SW480 (cell line): ENCODE measurements around the gene HDLBP.

Experiments
- DNase-seq: peaks from one replicate; pipeline ENCODE4 v3.0.0-alpha.2; 2016; ENCODE audit warnings: low spot score

HDLBP gene, protein sequence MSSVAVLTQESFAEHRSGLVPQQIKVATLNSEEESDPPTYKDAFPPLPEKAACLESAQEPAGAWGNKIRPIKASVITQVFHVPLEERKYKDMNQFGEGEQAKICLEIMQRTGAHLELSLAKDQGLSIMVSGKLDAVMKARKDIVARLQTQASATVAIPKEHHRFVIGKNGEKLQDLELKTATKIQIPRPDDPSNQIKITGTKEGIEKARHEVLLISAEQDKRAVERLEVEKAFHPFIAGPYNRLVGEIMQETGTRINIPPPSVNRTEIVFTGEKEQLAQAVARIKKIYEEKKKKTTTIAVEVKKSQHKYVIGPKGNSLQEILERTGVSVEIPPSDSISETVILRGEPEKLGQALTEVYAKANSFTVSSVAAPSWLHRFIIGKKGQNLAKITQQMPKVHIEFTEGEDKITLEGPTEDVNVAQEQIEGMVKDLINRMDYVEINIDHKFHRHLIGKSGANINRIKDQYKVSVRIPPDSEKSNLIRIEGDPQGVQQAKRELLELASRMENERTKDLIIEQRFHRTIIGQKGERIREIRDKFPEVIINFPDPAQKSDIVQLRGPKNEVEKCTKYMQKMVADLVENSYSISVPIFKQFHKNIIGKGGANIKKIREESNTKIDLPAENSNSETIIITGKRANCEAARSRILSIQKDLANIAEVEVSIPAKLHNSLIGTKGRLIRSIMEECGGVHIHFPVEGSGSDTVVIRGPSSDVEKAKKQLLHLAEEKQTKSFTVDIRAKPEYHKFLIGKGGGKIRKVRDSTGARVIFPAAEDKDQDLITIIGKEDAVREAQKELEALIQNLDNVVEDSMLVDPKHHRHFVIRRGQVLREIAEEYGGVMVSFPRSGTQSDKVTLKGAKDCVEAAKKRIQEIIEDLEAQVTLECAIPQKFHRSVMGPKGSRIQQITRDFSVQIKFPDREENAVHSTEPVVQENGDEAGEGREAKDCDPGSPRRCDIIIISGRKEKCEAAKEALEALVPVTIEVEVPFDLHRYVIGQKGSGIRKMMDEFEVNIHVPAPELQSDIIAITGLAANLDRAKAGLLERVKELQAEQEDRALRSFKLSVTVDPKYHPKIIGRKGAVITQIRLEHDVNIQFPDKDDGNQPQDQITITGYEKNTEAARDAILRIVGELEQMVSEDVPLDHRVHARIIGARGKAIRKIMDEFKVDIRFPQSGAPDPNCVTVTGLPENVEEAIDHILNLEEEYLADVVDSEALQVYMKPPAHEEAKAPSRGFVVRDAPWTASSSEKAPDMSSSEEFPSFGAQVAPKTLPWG (N-terminal part only)

DNA sequence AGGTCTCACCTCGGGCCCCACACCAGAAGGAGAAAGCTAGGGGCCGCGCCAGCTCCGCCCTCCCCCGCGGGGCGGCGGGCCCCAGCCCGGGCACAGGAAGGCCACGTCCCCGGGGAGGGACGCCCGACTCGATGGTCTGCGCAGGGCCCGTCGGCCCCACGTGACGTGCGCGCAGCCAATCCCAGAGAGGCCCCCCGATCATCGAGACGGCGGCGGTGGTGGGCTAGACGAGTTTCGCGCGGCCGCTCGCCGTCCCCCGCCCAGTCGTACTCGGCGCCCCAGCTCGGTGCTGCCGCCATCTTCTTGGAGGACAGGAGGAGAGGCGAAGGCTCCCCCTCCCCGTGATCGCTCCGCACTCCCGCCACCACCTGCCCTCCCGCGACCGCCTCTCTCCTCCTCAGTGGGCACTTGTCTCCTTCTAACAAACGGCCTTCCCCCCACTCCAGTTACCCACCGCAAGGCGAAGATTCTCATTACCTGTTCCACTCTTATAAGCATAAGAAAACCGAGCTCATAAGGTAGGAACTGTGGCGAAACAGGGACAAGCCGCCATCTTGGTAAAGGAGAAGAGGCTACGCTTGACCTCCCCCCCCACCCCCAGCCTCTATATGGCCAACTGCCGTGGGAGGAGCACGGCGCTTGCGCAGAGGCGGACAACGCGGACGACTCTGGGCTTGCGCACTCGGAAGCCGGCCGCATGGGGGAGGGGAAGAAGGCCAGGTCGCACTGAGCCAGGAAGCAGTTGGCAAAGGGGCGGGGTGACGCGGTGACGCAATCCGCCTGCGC lies at the start of gene HDLBP:
TSS of gene HDLBP (minus strand) at position 580 of the 786 bp plus-strand sequence. CDS start 48,803 bp downstream, outside the sequence.
- peak; percentile 95 for DNase-seq

DNA sequence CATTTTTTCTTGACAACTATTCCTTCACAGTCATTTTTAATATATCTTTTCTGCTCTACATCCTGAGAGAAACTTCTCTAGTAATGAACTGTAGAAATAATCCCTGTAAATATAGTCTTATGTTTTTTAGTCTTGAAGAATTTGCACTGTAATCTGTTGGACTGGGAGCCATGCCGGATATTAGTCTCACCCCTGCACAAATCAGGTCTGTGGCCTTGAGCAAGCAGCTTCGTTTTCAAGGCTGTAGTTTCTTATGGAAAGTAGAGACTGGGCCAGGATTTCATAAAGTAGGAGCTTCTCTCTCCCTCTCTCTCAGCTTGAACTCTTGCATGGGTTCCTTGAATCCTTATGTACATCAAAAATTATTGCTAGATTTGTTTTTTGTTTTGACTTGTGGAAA lies 49.3 kb upstream of the HDLBP start:
- no peak for DNase-seq

DNA sequence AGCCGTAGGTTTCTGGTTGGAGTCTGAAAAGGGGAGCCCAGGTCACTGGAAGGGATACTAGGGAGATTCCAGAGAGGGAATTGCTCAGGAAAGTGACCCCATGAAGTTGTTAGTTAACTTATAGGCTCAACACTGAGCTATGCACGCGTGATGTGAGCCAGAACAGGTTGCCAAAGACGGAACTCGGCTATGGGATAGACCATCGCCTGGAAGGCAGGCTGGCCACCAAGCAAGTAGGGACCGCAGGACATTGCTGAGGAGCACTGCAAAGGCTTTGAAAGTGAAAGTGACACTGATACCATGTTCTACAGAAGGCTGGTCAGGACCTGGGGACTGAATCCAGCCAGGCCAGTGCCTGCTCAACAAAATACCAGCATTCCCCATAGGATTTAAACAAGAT lies 48.0 kb upstream of the HDLBP start:
- DNase-seq: no peak

DNA sequence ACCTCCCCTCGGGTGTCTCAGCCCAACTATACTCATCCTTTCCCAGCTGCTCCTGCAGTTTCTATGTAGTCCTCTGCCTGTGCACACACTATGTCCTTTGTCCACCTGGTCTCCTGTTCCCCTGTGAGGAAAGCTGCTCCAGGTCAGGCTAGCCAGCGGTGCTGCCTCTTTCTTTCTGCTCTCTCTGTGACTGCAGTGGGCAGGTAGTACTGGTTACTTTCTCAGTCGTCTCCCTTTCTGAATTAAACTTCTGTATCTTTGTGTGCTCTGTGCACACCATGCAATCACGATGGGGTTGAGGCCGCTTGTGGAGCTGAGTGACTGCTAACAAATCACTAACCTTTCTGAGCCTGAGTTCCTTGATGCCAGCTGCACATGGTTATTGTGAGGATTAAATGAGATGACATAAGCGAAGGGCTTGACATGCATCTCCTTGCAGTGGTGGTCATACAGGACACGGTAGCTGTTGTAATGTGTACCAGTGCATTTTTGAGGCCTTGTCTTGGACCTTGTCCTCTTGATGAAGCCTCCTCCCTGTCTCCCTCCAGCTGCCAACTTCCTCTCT lies 44.1 kb upstream of the HDLBP start:
- DNase-seq: no peak

DNA sequence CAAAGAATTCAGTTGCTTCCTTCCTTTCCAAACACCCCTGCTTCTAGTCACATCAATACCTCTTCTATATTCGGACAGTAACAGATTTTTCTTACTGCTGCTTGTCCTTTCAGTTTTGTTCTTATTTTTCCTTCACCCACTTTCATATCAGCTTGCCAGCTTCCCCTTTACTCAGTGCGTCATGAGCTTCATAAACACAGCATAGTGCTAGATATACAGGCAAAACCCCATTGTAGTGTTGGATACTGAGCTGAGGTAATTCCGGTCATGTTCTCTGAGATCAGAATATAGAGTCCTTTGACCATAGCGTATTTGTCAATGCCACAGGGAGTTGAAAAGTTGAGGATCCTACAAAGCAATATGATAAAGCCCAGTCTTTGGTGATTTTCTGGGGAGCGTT lies 43.0 kb upstream of the HDLBP start:
- no peak for DNase-seq

DNA sequence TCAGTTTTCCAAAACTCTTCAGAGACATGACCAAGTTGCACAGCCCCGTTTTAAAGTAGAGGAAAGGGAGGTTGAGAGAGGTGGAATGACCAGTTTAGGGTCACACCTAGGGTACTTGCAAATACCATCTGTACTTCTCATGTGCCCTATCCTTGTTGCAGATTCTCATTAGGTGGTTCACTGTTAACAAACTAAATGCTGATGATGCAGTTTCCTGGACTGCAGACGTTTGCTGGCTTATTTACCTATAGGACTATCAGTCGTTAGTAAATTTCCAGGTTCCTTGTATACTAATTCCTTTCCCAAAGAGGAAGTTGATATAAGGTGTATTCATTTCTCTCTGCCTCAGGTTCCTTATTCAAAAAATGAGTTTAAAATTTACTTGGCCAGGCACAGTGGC lies 42.1 kb upstream of the HDLBP start:
- no peak for DNase-seq

DNA sequence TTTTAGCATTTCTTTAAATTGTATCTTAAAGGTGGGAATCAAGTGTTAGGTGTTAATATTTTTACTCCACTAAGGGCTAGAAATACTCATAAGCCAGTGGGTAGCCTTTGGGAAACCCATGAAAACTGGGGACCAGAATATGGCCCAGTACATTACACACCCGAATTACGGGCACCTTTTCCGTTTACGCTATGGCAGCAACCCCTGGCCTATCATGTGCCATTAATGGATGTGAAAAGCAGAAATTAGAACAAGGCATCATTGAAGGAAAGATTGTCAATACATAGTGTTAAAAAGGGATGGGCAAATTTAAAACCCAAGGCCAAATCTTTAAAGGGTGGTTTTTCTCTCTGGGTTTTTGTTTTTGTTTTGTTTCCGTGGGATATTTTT lies 41.4 kb upstream of the HDLBP start:
- DNase-seq: no peak

DNA sequence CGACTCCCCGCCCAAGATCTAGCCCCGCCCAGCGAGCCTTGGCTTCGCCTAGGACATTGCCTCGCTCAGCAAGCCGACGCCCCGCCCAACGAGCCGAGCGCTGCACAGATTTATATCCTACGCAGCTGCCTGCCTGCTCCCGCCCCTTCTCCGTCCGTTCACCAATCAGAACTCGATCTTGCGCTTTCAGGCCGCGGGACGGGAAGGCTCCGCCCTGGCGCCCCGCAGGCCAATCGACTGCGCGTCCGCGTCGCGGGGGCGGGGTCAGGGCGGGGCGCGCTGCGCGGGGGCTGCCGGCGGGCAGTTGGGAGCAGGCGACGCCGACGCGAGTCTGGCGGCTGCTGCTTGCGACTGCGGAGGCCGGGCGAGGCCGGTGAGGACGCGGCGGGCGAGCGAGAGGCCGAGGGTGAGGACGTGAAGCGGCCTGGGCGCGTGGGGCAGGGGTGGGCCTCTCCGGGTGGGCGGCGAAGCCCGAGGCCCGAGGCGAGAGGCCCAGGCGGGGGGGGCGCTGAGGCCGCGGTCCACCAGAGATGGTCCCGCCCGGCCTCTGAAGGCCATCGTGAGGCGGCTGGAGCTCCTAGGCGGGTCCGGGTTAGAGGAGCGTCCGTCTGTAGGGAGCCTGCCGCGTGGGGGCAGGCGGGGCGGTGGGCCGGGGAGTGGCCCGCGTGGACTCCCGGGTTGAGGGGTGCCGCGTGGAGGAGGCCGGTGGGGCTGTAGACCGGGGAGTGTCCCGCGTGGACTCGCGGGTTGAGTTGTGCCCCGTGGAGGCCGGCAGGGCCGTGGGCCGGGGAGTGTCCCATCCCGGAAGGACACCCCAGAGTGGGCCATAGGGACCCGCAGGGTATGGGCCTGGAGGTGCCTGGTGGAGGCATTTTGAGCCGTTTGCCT lies 40.8 kb upstream of the HDLBP start, which contains the start of gene FARP2:
TSS of gene FARP2 (plus strand) at position 303 of the 888 bp plus-strand sequence. CDS start 16,823 bp downstream, outside the sequence.
- peak; percentile 97 for DNase-seq

DNA sequence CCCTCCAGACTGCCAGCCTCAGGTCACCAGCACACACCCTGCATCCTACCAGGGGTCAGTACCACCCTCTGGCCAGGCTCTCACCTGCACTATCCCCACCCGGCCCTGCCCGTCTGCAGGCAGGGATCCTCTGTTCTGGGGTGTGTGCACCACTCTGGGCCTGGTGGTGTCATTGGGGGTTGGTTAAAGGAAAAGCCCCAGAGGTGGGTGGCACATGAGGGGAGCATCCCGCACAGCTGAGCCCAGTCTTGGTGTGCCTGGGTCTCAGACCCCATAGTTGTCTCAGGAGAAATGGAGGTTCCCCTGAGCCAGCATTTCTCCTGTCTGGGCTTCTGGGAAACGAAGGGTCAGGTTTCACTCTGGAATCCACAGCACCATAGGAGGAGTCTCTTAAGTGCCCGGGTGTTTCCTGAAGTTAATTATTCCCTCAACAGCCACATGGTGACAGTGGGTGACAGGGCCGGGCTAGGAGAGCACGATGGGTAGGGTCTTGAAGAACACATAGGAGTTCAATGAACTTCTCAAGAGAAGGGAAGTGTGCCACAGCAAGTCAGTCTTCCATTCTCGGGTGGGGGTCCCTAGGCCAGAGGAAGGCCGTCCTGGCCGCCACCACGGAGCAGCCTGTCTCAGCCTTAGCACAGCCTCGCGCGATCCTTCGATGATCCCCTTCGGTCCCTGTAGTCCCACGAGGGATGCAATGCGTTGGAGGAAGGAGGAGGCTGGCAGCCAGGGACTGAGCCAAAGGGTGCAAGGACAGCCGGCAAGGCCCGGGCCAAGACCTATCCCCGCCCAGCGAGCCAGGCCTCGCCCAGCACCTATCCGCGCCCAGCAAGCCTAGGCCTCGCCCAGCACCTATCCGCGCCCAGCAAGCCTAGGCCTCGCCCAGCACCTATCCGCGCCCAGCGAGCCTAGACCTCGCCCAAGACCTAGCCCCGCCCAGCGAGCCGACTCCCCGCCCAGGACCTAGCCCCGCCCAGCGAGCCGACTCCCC lies 39.5 kb upstream of the HDLBP start:
- peak; percentile 67 for DNase-seq

DNA sequence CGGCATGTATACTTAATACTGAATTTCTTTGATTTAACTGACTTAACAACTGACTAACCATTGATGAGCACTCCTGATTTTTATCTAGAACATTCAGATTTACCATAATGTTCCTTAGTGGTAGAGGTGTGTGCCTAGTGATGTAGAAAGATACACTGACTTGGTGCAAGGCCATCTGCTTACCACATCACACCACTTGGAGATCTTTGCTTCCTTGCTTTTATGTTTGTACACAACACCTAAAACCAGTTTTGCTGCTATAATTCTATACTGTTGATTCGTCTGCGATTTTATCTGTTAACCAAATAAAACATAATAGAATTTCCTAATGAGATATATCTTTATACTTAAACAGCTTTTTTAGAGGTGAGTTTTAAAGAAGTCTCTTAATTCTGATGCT lies 36.8 kb upstream of the HDLBP start:
- no peak for DNase-seq

DNA sequence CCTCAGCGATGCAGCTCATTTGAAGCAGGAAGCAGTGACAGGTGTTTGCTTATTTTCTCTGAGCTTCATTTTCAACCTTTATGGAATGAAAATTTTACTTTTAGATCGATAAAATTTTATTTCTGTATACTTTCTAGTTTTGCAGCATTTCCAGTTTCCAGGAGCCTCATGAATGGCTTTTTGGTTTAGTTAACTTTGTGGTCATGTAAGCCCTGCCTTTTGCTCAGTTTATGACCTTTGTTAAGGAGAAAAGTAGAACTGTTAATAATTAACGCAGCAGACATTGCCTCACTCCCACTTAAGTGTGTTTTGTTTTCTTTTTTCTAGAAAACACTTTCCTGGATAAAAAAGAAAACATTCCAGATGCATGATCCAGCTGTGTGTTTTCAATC lies 36.2 kb upstream of the HDLBP start:
- DNase-seq: peak; percentile 20

DNA sequence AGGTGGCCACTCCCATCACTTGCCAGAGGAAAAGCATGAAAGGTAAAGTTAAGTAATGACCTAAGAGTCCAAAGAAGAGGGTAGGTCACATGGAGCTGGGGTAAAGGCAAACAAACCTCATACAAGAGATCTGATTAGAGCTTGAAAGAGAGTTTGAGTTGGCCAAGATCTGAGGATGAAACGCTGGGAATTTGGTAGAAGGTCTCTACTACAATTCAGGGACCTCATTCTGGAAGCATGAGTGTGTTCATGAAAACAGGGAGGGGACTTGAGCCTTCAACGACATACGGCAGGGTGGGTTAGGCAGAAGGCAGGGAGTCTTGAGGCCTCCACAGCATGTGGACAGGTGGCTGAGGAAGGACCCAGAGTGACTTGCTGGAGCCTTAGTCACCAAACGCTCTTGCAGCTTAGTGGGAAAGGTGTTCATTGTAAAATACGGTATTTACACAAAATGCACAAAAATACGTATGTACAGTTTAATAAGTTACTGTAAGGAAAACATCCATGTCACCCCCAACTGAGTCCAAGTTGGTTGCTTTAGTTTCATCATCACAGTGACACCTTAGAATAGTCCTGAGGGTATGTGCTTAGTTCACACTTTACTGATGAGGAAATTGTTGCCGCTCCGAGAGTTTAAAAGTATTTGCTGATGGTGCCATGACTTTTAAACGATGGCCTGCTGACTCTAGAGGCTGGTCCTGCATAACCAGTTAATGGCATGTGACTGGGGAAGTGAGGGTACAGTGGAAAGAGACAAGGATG lies 35.6 kb upstream of the HDLBP start:
- DNase-seq: no peak

DNA sequence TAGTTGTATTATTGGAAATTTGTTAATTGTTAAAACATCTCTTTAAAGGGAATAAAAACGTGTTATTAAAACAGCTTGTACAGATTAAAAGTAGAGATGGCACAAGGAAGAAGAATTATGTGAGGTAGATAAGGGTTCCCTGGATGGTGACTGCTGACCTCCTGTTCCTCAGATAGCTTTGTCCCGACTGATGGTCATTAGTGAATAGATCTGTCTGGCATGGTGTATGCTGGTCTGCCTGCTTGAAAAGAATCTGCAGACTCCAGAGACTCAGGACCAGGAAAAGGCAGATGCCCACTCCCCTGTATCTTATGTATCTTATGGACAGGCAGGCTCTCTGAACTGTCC lies 35.0 kb upstream of the HDLBP start:
- no peak for DNase-seq

DNA sequence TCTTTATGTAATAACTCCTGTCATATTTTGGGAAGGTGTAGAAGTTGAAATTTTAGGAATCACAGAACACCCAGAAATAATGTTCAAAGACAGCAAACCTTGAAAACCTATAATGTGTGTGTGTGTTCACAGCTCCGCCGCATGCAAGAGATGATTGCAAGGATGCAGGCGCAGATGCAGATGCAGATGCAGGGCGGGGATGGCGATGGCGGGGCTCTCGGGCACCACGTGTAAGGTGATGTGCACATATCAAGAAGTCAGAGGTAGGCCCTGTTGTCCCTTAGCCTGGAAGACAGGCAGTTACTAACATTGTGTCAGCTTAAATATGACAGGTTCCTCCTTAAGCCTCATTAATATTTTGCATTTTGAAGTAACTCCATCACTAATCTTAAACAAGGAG lies 34.5 kb upstream of the HDLBP start:
- DNase-seq: no peak

DNA sequence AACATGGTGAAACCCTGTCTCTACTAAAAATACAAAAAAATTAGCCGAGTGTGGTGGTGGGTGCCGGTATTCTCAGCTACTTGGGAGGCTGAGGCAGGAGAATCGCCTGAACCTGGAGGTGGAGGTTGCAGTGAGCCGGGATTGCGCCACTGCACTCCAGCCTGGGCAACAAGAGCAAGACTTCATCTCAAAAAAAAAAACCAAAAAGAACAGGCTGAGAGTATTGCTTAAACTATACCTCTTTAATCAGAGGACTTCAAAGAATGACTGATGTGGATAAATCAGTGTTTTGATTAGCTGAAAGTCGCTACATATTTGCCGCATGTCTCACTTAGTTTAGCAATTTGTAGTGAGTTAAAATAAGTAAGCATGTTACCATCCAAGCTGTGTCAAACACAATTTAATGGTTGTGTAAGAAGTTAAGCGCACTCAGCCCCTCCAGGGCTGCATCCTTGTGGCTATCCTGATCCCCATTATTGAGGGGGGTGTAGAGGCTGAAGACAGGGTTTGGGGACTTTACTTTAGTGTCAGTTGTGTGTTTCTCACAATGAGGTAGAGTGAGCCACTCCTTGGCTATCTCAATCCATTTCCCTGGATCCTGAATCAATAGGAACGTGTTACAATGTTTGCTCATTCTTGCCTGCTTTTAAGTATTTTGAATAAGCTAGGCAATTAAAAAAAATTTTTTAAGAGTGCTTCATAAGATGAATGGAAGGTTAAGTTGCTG lies 29.6 kb upstream of the HDLBP start:
- DNase-seq: no peak

DNA sequence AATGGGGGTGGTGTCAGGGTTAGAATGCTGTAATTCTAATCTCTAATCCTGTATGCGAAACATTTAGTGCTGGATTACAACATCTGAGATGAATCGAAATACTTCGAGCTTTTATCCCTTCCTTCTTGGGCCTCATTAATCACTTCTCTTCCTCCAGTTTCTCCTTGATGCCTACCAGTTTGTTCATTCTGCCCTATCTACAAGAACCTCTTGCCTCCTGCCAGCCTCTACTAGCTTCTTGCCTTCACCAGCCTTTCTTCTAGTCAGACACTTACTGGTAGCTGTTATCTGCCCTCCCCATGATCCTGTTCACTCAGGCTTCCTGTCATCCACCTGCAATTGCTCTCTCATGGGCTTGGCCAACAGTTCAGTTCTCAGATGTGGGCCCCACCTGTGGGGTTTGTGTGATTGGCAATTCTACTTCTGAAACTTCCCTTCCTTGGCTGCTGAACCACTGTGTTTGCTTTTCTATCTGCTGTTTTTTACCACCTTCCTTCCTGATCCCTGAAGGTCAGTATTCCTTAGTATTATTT lies 25.2 kb upstream of the HDLBP start:
- DNase-seq: no peak
